Mucosa of rectum (tissue), 2 donors: ENCODE measurements around the gene SUMF2.
"Not testable (repeated sequence)": the region's sequence is repeated elsewhere in the genome, so short reads cannot be mapped to it uniquely, and the experiment has no call there.

ENCODE experiments used
- H3K27ac ChIP-seq, 2 donors: one replicate each; pipeline ENCODE4 v1.7.0; 2013; ENCODE audit warnings: inconsistent platforms in 2 of 2, low read depth in 2 of 2, low read length in 2 of 2
- H3K27me3 ChIP-seq, 2 donors: one replicate each; pipeline ENCODE4 v1.7.0; 2013; ENCODE audit warnings: low read length in 2 of 2; ENCODE audit not compliant: control insufficient read depth in 2 of 2, insufficient read depth in 2 of 2
- H3K36me3 ChIP-seq, 2 donors: one replicate each; pipeline ENCODE4 v1.7.0; 2013; ENCODE audit warnings: low read length in 2 of 2; ENCODE audit not compliant: control insufficient read depth in 2 of 2, insufficient read depth in 2 of 2
- H3K4me1 ChIP-seq, 2 donors: one replicate each; pipeline ENCODE4 v1.7.0; 2013; ENCODE audit warnings: low read length in 2 of 2, mild to moderate bottlenecking in 1 of 2; ENCODE audit not compliant: control insufficient read depth in 2 of 2, insufficient read depth in 2 of 2
- H3K4me3 ChIP-seq, 2 donors: one replicate each; pipeline ENCODE4 v1.7.0; 2013; ENCODE audit warnings: low read length in 2 of 2
- H3K9ac ChIP-seq, 2 donors: one replicate each; pipeline ENCODE4 v1.7.0; 2013; ENCODE audit warnings: low read length in 2 of 2, low read depth in 1 of 2, mild to moderate bottlenecking in 1 of 2
- H3K9me3 ChIP-seq, 2 donors: one replicate each; pipeline ENCODE4 v1.7.0; 2013; ENCODE audit warnings: low read length in 2 of 2; ENCODE audit not compliant: control insufficient read depth in 2 of 2
- donor health status: healthy.
- donor health status: Normal muscosa, but diverticular disease.

The SUMF2 gene

DNA sequence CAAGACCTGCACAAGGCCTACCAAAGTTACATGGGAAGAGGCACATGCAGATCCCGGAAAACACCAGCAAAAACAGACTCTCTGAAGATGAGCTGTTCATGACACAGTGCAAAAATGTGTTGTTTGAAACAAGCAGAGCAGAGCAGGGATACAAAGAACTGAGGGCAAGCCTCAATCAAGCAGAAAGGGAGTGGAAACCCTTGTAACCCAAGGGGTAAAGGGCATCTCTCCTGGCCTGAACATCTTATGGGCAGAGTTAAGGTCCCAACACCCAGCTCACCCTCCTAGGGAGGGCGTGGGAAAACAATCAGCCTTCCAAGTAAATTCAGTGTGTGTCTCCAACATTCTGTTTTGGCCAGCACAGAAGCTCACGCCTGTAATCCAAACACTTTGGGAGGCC lies 23.4 kb upstream of the SUMF2 start:
- no peak overlapping the region for H3K9ac ChIP-seq
- H3K9me3 ChIP-seq: no peaks in the 10 kb centered on the region
- H3K4me3 ChIP-seq: no peak overlapping the region
- no peaks in the 10 kb centered on the region for H3K36me3 ChIP-seq
- H3K27ac ChIP-seq: no peak overlapping the region
- no peaks in the 10 kb centered on the region for H3K27me3 ChIP-seq
- H3K4me1 ChIP-seq: no peaks in the 10 kb centered on the region

DNA sequence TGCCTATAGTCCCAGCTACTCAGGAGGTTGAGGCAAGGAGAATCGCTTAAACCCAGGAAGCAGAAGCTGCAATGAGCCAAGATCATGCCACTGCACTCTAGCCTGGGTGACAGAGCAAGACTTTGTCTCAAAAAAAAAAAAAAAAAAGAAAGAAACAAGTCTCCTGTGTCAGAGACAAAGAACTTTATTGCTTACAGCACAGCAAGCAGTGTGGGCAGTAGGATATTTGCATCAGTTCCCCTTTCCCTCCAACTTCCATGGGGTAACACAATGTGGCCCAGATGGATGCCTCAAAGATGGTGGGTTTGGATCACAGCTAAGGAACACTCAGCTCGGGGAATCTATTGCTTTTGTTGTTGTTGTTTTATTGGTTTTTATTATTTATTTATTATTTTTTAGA lies 18.3 kb upstream of the SUMF2 start:
- H3K27me3 ChIP-seq, H3K36me3 ChIP-seq, H3K9me3 ChIP-seq, H3K9ac ChIP-seq, H3K4me1 ChIP-seq, H3K4me3 ChIP-seq, H3K27ac ChIP-seq: not testable (repeated sequence)

DNA sequence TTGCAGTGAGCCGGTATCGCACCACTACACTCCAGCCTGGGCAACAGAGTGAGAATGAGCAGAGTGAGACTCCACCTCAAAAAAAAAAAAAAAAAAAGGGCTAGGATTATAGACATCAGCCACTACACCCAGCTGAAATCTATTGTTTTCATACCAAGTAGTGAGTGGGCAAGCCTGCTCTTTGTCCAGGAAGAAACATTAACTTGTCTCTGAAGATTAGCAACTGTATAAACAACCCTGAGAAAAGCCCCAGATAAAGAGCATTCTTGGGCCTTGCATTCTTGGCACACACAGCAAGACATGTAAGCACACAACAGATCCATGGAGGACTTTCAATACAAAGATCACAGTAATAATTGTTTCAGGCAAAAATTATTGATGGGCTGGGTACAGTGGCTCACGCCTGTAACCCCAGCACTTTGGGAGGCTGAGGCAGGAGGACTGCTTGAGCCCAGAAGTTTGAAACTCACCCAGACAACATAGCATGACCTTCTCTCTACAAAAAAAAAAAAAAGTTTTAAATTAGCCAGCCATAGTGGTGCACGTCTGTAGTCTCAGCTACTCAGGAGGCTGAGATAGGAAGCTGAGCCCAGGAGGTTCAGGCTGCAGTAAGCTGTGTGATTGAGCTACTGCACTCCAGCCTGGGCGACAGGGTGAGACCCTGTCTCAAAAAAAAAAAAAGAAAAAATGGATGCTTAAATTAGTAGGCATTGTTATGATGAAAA lies 17.2 kb upstream of the SUMF2 start:
- no peak overlapping the region for H3K9ac ChIP-seq
- H3K4me3 ChIP-seq: no peak overlapping the region
- H3K4me1 ChIP-seq: peaks cover 6% of the 10 kb centered on the region in 2 donors
- peak overlapping the region; percentile 23 to 26 for H3K27ac ChIP-seq
- H3K36me3 ChIP-seq: no peaks in the 10 kb centered on the region
- no peaks in the 10 kb centered on the region for H3K27me3 ChIP-seq
- H3K9me3 ChIP-seq: no peaks in the 10 kb centered on the region

DNA sequence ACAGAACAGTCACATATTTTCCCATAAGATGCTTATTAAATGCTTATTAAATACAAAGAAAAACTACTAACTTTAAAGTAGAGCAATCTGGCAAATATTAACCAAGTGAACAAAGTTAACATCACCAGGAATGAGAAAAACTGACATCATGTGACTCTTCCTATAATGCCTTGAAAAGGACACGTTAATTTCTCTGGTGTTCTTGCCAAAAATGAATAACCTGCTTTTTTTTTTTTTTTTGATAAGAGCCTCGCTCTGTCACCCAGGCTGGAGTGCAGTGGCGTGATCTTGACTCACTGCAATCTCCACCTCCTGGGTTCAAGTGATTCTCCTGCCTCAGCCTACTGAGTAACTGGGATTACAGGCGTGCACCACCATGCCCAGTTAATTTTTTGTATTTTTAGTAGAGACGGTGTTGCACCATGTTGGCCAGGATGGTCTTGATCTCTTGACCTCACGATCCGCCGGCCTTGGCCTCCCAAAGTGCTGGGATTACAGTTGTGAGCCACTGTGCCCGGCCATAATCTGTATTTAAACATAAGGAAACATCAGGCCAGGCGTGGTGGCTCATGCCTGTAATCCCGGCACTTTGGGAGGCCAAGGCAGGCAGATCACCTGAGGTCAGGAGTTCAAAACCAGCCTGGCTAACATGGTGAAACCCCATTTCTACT lies 16.5 kb upstream of the SUMF2 start:
- peak overlapping the region in 1 of 2 donors; percentile 26 for H3K27ac ChIP-seq
- not testable (repeated sequence) for H3K4me3 ChIP-seq, H3K36me3 ChIP-seq, H3K27me3 ChIP-seq, H3K9ac ChIP-seq, H3K9me3 ChIP-seq
- H3K4me1 ChIP-seq: peaks cover 11% of the 10 kb centered on the region in 2 donors

DNA sequence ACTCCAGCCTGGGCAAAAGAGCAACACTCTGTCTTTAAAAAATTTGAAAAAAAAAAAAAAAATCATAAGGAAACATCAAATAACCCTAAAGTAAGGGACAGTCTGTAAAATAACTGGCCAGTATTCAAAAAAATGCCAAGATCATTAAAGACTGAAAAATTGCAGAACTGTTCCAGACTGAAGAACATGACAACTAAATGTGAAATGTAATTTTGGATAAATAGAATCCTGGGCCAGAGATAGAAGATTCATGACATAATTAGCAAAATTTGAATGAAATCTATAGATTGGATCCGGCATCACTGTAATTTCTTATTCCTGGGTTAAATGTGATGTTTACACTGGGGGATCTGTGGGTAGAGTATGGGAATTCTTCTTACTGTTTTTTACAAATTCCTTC lies 15.8 kb upstream of the SUMF2 start:
- H3K4me3 ChIP-seq: no peak overlapping the region
- peaks cover 0 to 3% of the 10 kb centered on the region in 2 donors for H3K36me3 ChIP-seq
- H3K27me3 ChIP-seq: no peaks in the 10 kb centered on the region
- H3K4me1 ChIP-seq: peaks cover 13 to 15% of the 10 kb centered on the region in 2 donors
- no peak overlapping the region for H3K27ac ChIP-seq
- no peak overlapping the region for H3K9ac ChIP-seq
- no peaks in the 10 kb centered on the region for H3K9me3 ChIP-seq

DNA sequence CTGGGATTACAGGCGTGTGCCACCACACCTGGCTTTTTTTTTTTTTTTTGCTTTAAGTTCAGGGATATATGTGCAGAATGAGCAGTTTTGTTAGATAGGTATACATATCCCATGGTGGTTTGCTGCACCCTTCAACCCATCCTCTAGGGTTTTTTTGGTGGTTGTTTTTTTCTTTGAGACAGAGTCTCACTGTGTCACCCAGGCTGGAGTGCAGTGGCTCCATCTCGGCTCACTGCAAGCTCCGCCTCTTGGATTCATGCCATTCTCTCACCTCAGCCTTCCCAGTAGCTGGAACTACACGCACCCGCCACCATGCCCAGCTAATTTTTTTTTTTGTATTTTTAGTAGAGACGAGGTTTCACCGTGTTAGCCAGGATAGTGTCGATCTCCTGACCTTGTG lies 15.3 kb upstream of the SUMF2 start:
- not testable (repeated sequence) for H3K36me3 ChIP-seq, H3K4me3 ChIP-seq, H3K9ac ChIP-seq, H3K27ac ChIP-seq, H3K27me3 ChIP-seq, H3K9me3 ChIP-seq
- peaks cover 13 to 15% of the 10 kb centered on the region in 2 donors for H3K4me1 ChIP-seq

DNA sequence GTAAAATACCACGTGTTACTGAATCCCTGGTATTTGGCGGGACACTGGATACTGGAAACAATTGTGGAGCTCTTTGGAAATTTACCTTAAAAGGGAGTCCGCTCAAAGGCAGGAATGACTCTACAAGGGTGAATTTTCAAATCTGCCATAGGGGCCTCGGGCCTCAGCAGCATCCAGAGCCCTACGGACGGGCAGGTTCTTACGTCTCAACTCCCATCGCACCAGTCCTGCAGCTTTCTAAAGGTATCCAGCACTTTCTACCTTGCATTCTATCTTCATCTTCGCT lies 13.1 kb upstream of the SUMF2 start:
- Histone ChIP-seq H3K27me3 (no peaks in the 10 kb centered on the region), H3K4me1 (peaks cover 13 to 15% of the 10 kb centered on the region in 2 donors), H3K4me3 (peak overlapping the region; percentile 97 to 98), H3K9ac (peak overlapping the region; percentile 95 to 99), H3K36me3 (peaks cover 16 to 19% of the 10 kb centered on the region in 2 donors), H3K27ac (peak overlapping the region; percentile 94 to 95), H3K9me3 (no peaks in the 10 kb centered on the region)

DNA sequence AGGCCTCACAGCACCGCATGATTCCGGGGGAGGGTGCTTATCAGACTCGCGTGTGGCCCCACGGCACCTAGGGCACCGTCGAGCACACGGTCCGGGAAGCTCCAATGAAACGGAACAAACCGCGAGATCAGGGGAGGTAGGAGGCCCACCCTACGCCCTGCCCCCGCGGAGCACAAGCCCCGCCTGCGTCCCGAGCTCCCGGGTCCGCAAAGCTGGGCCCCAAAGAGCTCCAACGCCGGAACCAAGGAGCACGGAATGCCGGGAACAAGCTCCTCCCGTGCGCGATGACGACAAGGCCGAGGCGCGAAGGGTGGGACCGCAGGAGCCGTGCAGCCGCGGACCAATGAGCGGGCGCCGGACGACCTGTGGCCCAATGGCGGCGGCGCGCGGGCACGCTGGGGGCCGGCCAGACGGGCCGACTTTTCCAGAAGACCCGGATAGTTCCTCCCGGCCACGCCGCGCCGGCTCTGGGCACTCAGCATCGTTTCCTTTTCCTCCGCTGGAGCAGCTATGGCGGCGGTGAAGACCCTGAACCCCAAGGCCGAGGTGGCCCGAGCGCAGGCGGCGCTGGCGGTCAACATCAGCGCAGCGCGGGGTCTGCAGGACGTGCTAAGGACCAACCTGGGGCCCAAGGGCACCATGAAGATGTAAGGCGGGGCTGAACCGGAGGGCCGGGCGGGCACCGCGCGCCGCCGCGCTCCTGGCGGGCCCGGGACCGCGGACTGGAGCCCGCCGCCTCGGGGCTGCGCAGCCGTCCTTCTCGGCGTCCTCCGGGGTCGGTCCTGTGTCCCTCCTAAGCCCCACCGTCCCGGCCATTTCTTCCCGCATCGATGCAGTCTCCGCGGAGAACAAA lies 12.5 kb upstream of the SUMF2 start, which contains the start of the genes CCT6A and PSPH:
CCT6A (plus strand) TSS at position 427 of the 853 bp plus-strand sequence; CDS start at position 511, 84 bp downstream.
PSPH (minus strand) TSS at position 106 of the 853 bp plus-strand sequence. CDS start 30,232 bp downstream, outside the sequence.
- peaks cover 12 to 13% of the 10 kb centered on the region in 2 donors for H3K4me1 ChIP-seq
- H3K9me3 ChIP-seq: no peaks in the 10 kb centered on the region

DNA sequence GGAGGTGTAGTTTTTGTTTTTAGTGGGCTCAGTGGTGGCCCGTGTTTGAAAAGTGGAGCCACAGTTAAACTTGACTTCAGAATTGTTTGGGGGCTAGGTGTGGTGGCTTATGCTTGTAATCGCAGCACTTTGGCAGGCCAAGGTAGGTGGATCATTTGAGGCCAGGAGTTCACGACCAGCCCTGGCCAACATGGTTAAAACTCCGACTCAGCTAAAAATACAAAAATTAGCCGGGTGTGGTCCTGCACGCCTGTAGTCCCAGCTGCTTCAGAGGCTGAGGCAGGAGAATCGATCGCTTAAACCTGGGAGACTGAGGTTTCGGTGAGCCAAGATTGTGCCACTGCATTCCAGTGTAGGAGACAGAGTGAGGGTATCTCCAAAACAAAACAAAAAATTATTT lies 10.7 kb upstream of the SUMF2 start:
- Histone ChIP-seq H3K36me3 (peaks cover 28 to 40% of the 10 kb centered on the region in 2 donors), H3K27me3 (no peaks in the 10 kb centered on the region), H3K9ac (no peak overlapping the region), H3K27ac (no peak overlapping the region), H3K4me3 (no peak overlapping the region), H3K9me3 (no peaks in the 10 kb centered on the region), H3K4me1 (peaks cover 12 to 13% of the 10 kb centered on the region in 2 donors)

More for the DNA sequence above, 12.5 kb upstream of the SUMF2 start, which contains the start of the genes CCT6A and PSPH:
- H3K9ac ChIP-seq: peak within 1 kb of the TSS; percentile 95 to 99
- H3K36me3 ChIP-seq: peaks cover 22 to 25% of the 10 kb centered on the region in 2 donors
- H3K4me3 ChIP-seq: peak within 1 kb of the TSS; percentile 97 to 98
- H3K27ac ChIP-seq: peak within 1 kb of the TSS; percentile 94 to 95
- no peaks in the 10 kb centered on the region for H3K27me3 ChIP-seq

DNA sequence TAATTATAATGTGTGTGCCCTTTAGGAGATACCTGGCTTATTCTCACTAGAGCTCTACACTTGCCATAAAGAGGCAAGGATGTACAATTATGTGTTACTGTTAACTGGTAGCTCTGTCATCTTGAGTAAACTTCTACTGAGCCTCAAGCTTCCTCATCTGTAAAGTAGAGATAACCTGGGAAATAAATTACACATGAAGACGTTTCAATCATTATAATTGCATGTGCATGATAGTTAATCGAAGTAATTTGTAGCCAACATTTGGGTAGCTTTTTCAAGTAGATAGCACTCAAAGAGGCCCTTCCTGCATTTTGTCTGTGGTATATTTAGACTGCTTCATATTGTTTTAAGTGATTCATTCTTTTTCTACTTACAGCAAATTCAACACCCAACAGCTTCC lies 10.1 kb upstream of the SUMF2 start:
- peaks cover 9 to 13% of the 10 kb centered on the region in 2 donors for H3K4me1 ChIP-seq
- no peak overlapping the region for H3K9ac ChIP-seq
- H3K27ac ChIP-seq: no peak overlapping the region
- no peaks in the 10 kb centered on the region for H3K9me3 ChIP-seq
- no peak overlapping the region for H3K4me3 ChIP-seq
- H3K36me3 ChIP-seq: peaks cover 31 to 45% of the 10 kb centered on the region in 2 donors
- H3K27me3 ChIP-seq: no peaks in the 10 kb centered on the region
